Colonic mucosa (tissue), 4 donors: Measurements from ENCODE around the gene IGSF23. TPM values are rescaled to one million over a fixed set of nuclear protein-coding genes. Genes with fewer than 3 reads are reported as not detected.
A peak's percentile ranks its signal among the peaks of the same experiment; 100 is the strongest.
"Not testable (repeated sequence)": the region's sequence is repeated elsewhere in the genome, so short reads cannot be mapped to it uniquely, and the experiment has no call there.

Source experiments
- DNase-seq: peaks from one replicate; pipeline ENCODE4 v3.0.0-alpha.2; 2020
- H3K27ac ChIP-seq: fragments of 200-600 bp; one replicate; pipeline ENCODE4 v1.8.0; 2021
- H3K27me3 ChIP-seq: fragments of 200-600 bp; one replicate; pipeline ENCODE4 v1.8.0; 2021
- H3K36me3 ChIP-seq: fragments of 200-600 bp; one replicate; pipeline ENCODE4 v1.8.0; 2021
- H3K4me1 ChIP-seq: fragments of 200-600 bp; one replicate; pipeline ENCODE4 v1.8.0; 2021; ENCODE audit warnings: mild to moderate bottlenecking
- H3K4me3 ChIP-seq: fragments of 200-600 bp; one replicate; pipeline ENCODE4 v1.8.0; 2021
- H3K9ac ChIP-seq, 2 donors: one replicate each; pipeline ENCODE4 v1.7.0; 2013; ENCODE audit warnings: control low read depth in 2 of 2, low read depth in 2 of 2, low read length in 2 of 2
- H3K9me3 ChIP-seq: fragments of 200-600 bp; one replicate; pipeline ENCODE4 v1.8.0; 2021
- intact Hi-C: fragments of 100-400 bp; cut with DNase I; formaldehyde crosslinking; loops from one replicate; pipeline ENCODE4 v1.14.1; 2022
- total RNA-seq, 2 donors: library from RNA; stranded (reverse); fragmentation: NEBNext Ultra II Directional in 1 of 2; extraction: Animal tissue kit (Norgen Biotek cat#: 25700) in 1 of 2; gene quantifications; one replicate each; pipeline ENCODE4 v1.2.1, GENCODE V29; 2021
- TF ChIP-seq, protein P1 (sequence below): fragments of 200-600 bp; IDR thresholded peaks from one replicate; pipeline ENCODE4 v1.8.0; 2022; ENCODE audit warnings: antibody characterized with exemption, mild to moderate bottlenecking
- donor health status: healthy.
- donor health status: DM: no; HTN: no; CAD: no.
- donor health status: DM: no; HTN: no; CAD: no.

IGSF23 gene
- total RNA-seq, 2 donors from 2014 or later, result not detected

DNA sequence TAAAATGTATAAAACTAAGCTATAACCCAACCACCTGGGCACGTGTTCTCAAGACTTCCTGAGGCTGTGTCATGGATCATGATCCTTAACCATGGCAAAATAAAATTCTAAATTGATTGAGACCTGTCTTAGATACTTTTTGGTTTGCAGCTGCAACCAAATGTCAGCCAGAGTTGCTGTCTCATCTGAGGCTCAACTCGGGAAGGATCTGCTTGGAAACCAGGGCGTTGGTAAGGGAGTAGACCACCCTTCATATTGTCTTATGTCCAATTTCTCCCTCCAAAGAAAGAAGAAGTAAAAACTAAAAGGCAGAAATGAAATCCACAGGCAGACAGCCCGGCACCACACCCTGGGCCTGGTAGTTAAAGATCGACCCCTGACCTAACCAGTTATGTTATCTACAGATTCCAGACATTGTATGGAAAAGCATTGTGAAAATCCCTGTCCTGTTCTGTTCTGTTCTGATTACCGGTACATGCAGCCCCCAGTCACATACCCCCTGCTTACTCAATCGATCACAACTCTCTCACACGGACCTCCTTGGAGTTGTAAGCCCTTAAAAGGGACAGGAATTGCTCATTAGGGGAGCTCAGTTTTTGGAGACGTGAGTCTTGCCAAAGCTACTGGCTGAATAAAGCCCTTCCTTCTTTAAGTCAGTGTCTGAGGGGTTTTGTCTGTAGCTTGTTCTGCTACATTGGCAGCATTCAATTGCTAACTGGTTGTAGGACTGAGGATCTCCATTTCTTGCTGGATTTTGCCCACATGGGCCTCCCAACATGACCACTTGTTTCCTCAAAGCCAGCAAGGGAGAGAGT is 22.9 kb upstream of the IGSF23 start:
- intact Hi-C loops, result no loop called here
- Histone ChIP-seq H3K9me3 (no peaks in the 10 kb centered on the region), H3K36me3 (no peaks in the 10 kb centered on the region), H3K4me3 (no peak overlapping the region), H3K9ac (no peak overlapping the region), H3K4me1 (no peaks in the 10 kb centered on the region), H3K27ac (no peak overlapping the region), H3K27me3 (no peaks in the 10 kb centered on the region)
- TF ChIP-seq, protein P1, sequence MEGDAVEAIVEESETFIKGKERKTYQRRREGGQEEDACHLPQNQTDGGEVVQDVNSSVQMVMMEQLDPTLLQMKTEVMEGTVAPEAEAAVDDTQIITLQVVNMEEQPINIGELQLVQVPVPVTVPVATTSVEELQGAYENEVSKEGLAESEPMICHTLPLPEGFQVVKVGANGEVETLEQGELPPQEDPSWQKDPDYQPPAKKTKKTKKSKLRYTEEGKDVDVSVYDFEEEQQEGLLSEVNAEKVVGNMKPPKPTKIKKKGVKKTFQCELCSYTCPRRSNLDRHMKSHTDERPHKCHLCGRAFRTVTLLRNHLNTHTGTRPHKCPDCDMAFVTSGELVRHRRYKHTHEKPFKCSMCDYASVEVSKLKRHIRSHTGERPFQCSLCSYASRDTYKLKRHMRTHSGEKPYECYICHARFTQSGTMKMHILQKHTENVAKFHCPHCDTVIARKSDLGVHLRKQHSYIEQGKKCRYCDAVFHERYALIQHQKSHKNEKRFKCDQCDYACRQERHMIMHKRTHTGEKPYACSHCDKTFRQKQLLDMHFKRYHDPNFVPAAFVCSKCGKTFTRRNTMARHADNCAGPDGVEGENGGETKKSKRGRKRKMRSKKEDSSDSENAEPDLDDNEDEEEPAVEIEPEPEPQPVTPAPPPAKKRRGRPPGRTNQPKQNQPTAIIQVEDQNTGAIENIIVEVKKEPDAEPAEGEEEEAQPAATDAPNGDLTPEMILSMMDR, result no peak
- DNase-seq, result no peak

GRCh38 chr19:44591340-44591993 is 21.9 kb upstream of the IGSF23 start:
- H3K36me3 ChIP-seq, intact Hi-C loops, H3K4me3 ChIP-seq, H3K4me1 ChIP-seq, H3K27ac ChIP-seq, H3K9ac ChIP-seq, H3K9me3 ChIP-seq, DNase-seq, H3K27me3 ChIP-seq: not testable (repeated sequence)

DNA sequence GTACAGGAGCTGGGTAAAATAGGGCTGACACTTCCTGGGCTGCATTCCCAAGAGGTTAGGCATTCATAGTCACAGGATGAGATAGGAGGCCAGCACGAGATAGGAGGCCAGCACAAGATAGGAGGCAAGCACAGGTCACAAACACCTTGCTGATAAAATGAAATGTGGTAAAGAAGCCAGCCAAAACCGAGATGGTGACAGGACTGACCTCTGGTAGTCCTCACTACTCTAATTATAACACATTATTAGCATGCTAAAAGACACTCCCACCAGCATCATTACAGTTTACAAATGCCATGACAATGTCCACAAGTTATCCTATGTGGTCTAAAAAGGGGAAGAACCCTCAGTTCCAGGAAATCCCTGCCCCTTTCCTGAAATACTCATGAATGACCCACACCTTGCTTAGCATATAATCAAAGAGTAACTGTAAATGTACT is 20.9 kb upstream of the IGSF23 start:
- no peak overlapping the region for H3K27ac ChIP-seq
- TF ChIP-seq, protein P1, result no peak
- DNase-seq, result no peak
- H3K4me3 ChIP-seq, result no peak overlapping the region
- H3K9me3 ChIP-seq, result no peaks in the 10 kb centered on the region
- H3K9ac ChIP-seq, result no peak overlapping the region
- H3K4me1 ChIP-seq, result peaks cover 6% of the 10 kb centered on the region
- H3K36me3 ChIP-seq, result no peaks in the 10 kb centered on the region
- H3K27me3 ChIP-seq, result no peaks in the 10 kb centered on the region
- intact Hi-C loops, result no loop called here

DNA sequence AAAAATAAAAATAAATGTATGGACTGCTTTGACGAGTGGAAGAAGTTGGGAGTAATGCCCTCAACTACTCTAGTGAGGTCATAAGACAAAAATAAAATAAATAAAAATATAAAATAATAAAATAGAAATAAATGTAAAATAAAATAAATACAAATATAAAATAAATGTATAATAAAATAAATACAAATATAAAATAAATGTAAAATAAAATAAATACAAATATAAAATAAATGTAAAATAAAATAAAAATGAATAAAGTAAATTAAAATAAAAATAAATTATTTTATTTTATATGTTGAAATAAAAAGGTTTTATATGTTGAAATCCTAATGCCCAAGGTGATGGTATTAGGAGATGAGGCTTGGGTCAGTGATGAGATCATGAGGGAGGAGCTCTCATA is 20.1 kb upstream of the IGSF23 start:
- Histone ChIP-seq H3K4me3 (no peak overlapping the region), H3K27ac (no peak overlapping the region), H3K36me3 (no peaks in the 10 kb centered on the region), H3K4me1 (peaks cover 6% of the 10 kb centered on the region), H3K27me3 (no peaks in the 10 kb centered on the region), H3K9ac (no peak overlapping the region), H3K9me3 (no peaks in the 10 kb centered on the region)
- intact Hi-C loops, result no loop called here
- no peak for DNase-seq
- TF ChIP-seq, protein P1, result no peak

DNA sequence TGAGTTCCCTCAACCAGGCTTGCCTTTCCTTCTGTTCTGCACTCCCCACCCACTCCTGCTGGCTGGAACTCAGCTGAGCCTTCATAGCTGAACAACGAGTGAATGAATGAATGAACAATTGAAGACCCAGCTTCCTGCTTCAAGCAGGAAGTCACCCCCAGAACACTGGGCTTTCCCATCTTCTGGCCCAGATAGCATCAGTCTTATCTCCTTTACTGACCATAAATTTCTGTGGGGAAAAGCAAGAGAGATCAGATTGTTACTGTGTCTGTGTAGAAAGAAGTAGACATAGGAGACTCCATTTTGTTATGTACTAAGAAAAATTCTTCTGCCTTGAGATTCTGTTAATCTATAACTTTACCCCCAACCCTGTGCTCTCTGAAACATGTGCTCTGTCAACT is 19.5 kb upstream of the IGSF23 start:
- H3K4me3 ChIP-seq, DNase-seq, H3K9ac ChIP-seq, H3K27ac ChIP-seq, H3K36me3 ChIP-seq, H3K4me1 ChIP-seq, intact Hi-C loops, H3K9me3 ChIP-seq, H3K27me3 ChIP-seq: not testable (repeated sequence)

GRCh38 chr19:44596428-44597130 is 16.8 kb upstream of the IGSF23 start:
- Histone ChIP-seq H3K4me1 (peaks cover 6% of the 10 kb centered on the region), H3K27ac (no peak overlapping the region), H3K27me3 (no peaks in the 10 kb centered on the region), H3K36me3 (no peaks in the 10 kb centered on the region), H3K9ac (no peak overlapping the region), H3K9me3 (no peaks in the 10 kb centered on the region), H3K4me3 (no peak overlapping the region)
- intact Hi-C loops, result no loop called here
- DNase-seq, result peak; percentile 75
- TF ChIP-seq, protein P1, result no peak
